UCSD-AML1 (cell line): ENCODE results near the gene SREK1IP1.
"Not testable (repeated sequence)": the region's sequence is repeated elsewhere in the genome, so short reads cannot be mapped to it uniquely, and the experiment has no call there.

Experiments
- DNase-seq: peaks from one replicate; lab custom pipeline; 2025; ENCODE audit not compliant: unreplicated experiment; lab: John Stamatoyannopoulos, UW

Gene SREK1IP1

DNA sequence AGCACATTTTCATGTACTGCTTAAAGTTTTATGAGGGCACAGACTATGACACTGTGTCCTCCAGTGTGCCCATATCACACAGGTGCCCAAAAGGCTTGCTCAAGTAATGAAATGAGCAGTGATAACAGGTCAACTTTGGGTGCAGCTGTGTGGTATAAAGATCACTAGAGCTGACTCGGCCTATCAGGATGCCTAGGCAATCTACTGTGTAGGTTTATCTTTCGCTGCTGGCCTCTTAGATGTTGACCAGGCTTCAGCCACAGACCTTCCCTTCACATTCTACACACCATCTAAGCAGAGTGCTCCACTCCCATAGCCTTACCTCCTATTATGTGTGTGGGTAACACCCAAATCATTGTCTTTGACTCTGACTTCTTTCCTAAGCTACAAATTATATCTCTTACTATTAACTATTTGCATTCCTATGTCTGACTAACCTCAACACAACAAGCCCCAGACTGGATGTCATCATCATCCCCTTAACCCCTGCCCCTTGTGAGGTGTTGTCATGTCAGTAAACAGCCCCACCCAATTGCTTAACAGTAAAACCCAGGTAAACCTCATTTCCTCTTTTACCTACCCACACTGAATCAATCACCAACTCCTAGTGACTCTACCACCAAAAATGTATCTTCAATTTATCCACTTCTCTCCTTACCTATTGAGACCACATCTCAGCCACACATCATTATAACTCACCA lies 2.5 kb downstream of the SREK1IP1 start:
- DNase-seq = no peak

DNA sequence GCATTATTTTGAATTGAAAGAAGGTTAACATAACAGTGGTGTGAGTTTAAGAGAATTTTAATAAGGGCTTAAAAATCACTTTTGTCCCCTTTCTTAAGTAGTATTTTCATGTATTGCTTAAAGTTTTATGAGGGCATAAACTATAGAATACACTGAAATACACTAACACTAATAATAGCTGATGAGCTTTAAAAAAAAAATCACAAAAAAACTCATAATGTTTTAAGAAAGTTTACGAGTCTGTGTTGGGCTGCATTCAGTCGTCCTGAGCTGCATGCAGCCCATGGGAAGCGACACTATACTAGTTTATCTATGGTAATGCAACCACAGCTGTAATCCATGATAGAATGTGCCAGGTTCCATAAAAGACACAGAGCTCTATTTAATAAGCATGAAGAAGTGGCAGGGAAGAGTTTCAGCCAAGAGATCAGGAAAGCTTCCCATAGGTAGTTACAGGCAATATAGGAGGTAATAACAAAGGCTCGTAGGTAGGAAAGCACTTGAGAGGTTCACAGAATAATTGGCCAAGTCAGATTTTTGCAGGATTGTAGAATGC lies 4.5 kb downstream of the SREK1IP1 start:
- no peak for DNase-seq

GRCh38 chr5:64759960-64760660 lies 8.4 kb downstream of the SREK1IP1 start:
- DNase-seq = no peak

DNA sequence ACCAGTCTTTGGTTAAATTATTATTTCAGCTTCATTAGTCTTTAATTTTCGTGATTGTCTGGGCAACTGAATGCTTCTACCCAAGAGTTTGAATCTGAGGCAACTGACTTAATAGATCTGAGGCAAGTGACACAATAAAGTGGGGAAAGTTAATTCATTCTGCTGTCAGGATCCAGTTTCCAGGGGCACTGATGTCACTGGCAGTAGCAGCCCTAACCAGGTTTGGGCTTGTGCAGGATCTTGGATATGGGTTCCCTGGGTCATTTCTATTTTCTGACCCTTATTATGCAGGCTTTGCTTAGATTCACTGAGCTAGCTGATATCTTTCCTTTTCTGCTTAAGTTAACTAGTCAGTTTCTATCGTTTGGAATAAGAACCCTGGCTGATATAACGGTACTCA lies 9.6 kb downstream of the SREK1IP1 start:
- DNase-seq = no peak

GRCh38 chr5:64754066-64754465 lies 14.4 kb downstream of the SREK1IP1 start:
- DNase-seq = no peak

- no peak for DNase-seq
Measured at GRCh38 chr5:64749385-64749784, 19.1 kb downstream of the SREK1IP1 start.

GRCh38 chr5:64746446-64746845 lies 22.0 kb downstream of the SREK1IP1 start:
- no peak for DNase-seq

DNA sequence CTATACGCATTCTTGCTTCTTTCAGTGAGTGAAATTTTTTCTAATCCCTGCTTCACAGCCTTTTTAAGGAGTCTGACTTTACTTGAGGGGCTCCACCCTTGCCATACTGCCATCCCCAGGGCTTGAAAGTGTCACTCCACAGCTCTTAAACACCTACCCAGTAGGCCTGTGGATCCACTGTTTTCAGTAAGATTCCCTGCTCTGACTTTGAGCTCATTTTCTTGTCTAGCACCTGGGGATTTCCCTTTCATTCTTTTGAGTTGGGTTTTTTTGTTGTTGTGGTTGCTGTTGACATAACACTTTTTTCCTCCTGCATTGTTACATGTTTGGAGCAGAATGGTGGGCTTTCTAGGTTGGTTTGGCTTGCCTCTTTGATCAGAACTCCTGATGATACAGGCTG lies 23.6 kb downstream of the SREK1IP1 start:
- no peak for DNase-seq

- no peak for DNase-seq
Measured at GRCh38 chr5:64742821-64743220, 25.7 kb downstream of the SREK1IP1 start.

DNA sequence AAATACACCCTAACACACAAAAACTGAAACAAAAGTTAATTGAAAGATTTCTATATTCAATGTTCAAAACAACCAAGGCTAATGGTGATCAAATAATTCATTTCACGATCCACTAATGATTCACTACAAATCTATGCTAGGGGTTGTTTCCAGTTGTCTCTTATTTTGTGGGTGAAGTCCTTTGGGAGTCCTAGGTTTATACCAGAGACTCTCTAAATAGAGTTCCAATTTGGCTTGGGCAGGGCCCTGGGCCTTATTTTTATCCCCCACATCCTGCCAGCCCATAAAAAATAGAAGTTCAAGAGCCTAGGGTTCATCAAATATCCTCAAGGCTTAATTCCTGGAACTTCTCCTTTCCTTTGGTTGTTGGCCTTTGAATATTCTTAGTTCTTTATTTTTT lies 26.1 kb downstream of the SREK1IP1 start:
- DNase-seq = no peak

GRCh38 chr5:64727150-64727549 lies 41.3 kb downstream of the SREK1IP1 start:
- DNase-seq = no peak

GRCh38 chr5:64722588-64722987 lies 45.9 kb downstream of the SREK1IP1 start:
- no peak for DNase-seq

DNA sequence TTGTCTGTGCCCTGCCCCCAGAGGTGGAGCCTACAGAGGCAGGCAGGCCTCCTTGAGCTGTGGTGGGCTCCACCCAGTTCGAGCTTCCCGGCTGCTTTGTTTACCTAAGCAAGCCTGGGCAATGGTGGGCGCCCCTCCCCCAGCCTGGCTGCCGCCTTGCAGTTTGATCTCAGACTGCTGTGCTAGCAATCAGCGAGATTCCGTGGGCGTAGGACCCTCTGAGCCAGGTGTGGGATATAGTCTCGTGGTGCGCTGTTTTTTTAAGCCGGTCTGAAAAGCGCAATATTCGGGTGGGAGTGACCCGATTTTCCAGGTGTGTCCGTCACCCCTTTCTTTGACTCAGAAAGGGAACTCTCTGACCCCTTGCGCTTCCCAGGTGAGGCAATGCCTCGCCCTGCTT lies 54.0 kb downstream of the SREK1IP1 start:
- DNase-seq = not testable (repeated sequence)

DNA sequence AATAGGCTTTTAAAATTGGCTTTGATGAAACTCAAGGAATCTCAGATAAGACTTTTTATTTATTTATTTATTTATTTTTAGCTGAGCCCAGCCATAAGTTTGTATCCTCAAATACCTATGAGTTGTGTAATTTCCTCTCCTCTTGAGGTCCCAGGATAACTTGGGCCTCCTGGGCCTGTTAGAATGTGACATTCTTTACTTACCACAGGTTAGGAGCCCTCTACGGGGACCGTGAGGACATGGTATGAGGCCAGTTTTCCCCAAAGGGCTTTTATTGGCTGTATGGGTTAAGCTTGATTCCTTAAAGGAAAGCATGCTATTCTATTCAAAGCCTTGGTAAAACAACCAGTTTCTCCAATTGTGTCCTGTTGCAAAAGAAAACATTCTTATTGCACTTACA lies 61.3 kb downstream of the SREK1IP1 start:
- no peak for DNase-seq

DNA sequence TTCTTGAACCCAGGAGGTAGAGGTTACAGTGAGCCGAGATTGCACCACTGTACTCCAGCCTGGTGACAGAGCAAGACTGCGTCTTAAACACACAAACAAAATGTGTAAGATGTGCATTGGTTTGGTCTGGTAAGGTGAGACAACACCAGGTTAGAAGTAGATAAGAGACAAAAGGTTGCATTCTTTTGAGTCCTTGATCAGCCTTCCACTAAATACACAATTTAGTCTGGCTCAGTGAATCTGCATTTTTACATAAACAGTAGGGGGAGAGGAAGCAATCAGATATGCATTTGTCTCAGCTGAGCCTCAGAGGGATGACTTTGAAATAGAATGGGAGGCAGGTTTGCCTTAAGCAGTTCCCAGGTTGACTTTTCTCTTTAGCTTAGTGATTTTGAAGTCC lies 62.4 kb downstream of the SREK1IP1 start:
- DNase-seq = not testable (repeated sequence)

DNA sequence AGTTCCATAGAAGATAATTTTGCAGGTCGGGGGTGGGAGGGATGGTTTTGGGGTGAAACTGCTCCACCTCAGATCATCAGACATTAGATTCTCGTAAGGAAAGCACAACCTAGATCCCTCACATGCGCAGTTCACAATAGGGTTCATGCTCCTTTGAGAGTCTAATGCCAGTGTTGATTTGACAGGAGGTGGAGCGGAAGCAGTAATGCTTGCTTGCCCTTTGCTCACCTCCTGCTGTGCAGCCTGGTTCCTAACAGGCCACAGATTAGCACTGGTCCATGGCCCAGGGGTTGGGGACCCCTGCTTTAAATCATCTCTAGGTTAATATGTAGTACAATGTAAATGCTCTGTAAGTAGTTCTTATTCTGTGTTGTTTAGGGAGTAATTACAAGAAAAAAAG lies 67.7 kb downstream of the SREK1IP1 start:
- DNase-seq = no peak

GRCh38 chr5:64696414-64696813 lies 72.1 kb downstream of the SREK1IP1 start:
- not testable (repeated sequence) for DNase-seq

- no peak for DNase-seq
Measured at GRCh38 chr5:64693636-64694035, 74.9 kb downstream of the SREK1IP1 start.

DNA sequence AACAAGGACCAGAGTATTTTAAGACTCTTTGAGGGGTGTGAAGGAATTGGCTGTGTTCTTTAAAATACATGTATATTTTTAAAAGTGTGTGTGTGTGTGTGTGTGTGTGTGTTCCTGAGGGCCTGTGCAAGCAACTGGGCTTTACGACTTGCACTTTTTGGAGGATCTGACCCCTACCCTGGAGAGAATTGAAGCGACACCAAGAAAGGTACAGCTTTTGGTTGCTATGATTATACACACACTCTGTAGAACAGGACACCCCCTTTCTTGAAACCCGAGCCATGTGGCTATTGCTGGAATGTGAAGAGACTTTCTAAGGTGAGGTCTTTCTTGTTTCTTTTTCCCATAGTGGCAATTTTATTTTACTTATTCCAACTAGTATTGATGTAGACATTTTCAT lies 77.2 kb downstream of the SREK1IP1 start:
- DNase-seq = no peak

DNA sequence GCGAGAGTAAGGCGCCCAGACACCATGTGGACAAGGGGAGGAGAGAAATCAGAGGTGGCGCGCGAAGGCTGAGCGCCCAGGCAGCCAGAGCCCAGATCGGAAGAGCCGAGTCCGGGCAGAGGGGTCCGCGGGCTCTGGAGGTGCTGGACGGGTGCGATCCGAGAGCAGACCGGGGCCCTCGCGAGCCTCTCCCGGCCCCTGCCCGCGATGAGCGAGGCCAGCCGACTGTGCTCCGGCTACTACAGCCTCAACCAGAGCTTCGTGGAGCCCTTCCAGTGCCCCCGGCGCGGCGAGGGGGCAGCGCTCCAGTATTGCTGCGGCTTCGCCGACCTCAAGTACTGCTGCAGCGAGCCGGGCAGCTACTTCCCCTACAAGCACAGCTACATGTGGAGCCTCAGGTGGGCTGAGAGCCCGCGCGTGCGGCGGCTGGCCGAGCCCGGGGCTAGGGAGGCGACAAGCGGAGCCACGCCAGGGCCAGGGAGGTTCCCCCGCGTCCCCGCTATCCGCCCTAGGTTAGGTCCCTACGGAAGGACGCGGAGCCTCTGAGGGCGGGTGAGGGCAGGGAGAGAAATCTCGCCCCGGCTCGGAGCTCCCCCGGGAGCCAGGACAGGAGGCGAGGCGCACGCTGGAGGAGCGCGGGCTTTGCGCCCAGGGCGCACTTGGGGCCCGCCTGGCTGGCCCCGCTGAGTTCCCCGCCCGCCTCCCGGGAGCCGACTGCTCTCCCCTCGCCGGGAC lies 77.9 kb downstream of the SREK1IP1 start, which contains the start of gene SHISAL2B:
TSS of gene SHISAL2B (plus strand) at position 87 of the 735 bp plus-strand sequence. CDS start at position 208, 121 bp downstream.
- no peak for DNase-seq

DNA sequence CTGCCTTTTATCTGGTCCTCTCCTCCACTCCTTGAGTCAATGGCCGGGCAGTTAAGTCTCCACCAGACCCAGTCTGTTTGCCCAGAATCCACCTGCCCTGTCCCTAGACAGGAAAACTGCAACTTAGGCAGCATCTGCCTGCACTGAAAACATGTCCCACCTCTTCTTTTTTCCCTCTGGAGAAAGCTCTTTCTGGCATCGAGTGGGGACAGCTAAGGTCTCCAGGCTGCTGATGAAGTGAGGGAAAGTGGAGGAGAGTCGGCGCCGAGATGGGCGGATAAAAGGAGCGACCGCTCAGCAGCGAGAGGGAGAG lies 78.4 kb downstream of the SREK1IP1 start:
- no peak for DNase-seq

GRCh38 chr5:64688965-64689364 lies 79.5 kb downstream of the SREK1IP1 start:
- DNase-seq = no peak
